NCI-H187 treated with DMSO at 0.1 percent for 48 hours (cell line): ENCODE results near the gene NPTN.
A peak's percentile ranks its signal among the peaks of the same experiment; 100 is the strongest.

ENCODE experiments used
- DNase-seq: peaks from one replicate; lab custom pipeline; 2025; lab: John Stamatoyannopoulos, UW

NPTN gene

DNA sequence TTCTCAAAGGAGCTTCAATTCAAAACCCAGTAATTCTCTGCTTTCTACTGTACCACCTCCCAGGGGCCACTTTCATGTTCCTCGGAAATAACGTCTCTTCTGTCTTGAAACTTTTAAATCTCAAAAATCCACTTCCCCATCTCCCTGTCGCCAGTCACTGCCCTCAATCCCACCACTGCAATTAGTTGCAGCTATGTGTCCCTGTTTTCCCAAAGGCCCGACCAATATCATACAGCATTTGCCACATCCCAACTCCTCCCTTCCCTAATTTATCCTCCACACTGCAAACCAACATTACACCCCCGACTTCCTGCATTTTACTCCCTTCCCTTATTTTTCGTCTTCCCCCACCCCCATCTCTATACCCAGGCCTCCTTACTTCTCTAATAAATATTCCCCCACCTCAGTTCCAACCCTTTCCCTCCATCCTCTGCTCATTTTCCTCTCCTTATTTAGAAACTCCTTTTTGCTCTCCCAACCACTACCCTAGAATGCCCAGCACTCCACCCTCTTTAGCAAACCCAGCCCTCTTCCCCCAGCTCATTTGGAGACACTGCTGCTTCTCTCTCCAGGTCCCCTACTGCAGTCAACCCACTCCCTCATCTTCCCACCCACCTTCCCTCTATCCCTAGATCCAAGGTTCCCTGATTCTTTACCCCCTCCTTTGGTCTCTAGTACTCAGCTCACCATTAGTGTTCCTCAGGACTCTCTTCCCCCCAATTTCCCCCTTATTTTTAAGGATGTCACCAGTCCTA lies 1.1 kb downstream of the NPTN start:
- DNase-seq: no peak

- DNase-seq: no peak
Measured at GRCh38 chr15:73630921-73631362, 2.2 kb downstream of the NPTN start.

- DNase-seq: no peak
Measured at GRCh38 chr15:73629798-73630429, 3.3 kb downstream of the NPTN start.

GRCh38 chr15:73628976-73629797 lies 4.0 kb downstream of the NPTN start:
- DNase-seq: no peak

DNA sequence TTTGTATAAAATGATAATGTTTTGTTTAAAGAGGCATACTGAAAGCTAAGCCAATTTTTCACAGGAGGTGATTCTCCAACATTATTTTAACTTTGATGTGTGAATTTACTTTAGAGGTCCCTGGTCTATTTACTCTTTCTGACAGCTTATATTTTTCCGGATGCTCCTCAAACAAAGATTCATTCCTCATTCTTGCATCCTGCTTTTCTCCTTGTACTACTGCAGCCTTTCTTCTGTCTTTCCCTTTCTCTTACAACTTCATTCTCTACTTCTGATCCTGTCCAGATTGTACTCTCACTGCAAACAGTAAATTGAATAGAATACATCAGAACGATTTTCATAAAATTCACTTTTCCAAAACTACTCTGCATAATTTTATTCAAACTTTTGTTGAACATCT lies 5.1 kb downstream of the NPTN start:
- no peak for DNase-seq

- DNase-seq: no peak
Measured at GRCh38 chr15:73626072-73626471, 7.1 kb downstream of the NPTN start.

- no peak for DNase-seq
Measured at GRCh38 chr15:73624530-73624929, 8.7 kb downstream of the NPTN start.

GRCh38 chr15:73621286-73621826 lies 11.8 kb downstream of the NPTN start:
- no peak for DNase-seq

DNA sequence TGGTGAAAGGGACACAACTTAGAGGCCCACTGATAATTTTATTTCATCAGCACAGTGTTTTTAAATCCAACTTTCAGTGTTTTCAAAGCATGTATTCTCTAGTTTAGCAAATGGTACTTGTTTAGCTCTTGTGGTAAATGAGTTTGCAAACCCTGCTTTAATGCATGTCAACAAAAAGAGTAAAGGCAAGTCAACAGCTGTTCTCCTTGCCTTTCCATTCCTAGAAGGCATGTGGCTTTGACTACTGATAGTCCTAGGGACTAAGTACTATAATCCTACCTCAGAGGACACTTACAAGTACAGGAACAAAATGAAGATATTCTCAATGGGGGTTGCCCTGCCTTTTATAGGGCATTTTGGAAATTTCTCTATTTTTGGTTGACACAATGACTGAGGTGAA lies 13.1 kb downstream of the NPTN start:
- no peak for DNase-seq

GRCh38 chr15:73617913-73618312 lies 15.3 kb downstream of the NPTN start:
- DNase-seq: no peak

- no peak for DNase-seq
Measured at GRCh38 chr15:73617301-73617831, 15.8 kb downstream of the NPTN start.

- no peak for DNase-seq
Measured at GRCh38 chr15:73608941-73609340, 24.2 kb downstream of the NPTN start.

- DNase-seq: no peak
Measured at GRCh38 chr15:73608475-73608874, 24.7 kb downstream of the NPTN start.

DNA sequence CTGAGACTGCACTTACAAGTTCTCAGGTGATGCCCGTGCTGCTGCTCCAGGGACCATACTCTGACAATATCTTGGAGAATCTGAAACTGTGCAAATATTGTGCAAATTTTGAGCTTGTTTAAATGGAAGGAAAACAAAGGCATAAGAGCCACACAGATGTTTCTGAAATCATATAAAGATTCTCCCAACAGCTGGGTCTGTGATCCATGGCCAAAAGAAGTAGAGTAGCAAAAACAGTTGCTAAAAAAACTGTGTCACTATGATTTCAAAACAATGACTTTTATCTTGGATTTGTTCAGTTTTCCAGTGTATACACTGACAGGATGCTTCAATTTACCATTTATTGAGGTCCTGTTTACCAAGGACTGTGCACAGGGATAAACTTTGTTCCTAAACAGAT lies 25.3 kb downstream of the NPTN start:
- no peak for DNase-seq

GRCh38 chr15:73607405-73607804 lies 25.8 kb downstream of the NPTN start:
- DNase-seq: no peak

DNA sequence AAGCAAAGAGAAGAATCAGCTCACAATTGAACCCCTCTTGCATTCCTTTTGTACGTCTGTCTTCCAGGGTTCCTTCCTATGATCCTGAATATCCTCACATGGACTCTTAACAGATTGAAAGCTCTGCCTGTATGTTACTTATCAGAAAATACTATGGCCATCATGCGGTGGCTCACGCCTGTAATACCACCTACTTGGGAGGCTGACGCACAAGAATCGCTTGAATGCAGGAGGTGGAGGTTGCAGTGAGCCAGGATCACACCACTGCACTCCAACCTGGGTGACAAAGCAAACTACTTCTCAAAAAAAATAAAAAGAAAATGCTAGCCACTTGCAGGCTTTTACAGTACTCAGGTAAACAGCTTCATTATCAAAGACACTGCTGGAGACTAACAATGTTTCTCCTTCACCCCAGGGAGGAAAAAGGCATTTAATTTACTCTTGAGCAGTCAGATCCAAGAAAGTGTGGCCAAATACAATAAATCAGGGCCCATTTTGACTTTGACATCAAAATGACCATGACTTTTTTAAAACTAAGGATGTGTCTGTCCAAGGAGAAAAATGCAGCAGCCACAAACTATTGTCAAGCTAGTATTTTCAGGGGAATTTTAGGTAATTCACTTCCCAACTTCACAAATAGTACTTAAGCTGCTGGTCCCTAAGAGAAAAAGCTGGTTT lies 27.3 kb downstream of the NPTN start:
- DNase-seq: peak; percentile 40

DNA sequence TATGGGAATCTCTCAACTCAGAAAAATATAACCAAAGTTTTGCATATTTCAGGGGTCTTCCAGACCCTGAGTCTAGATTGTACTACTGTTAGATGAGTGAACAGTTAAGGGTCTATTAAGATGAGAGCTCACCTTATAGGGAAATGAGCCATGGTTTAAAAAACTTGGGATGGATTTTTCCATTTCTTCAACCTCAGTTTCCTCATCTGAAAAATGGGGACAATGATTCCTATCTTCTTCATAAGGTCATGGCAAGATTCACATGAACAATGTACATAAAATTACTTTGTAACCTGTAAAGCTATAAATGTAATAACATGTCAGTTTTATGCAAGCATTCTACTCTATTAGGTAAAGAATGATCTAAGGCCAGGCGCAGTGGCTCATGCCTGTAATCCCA lies 28.7 kb downstream of the NPTN start:
- DNase-seq: no peak

GRCh38 chr15:73602992-73603391 lies 30.2 kb downstream of the NPTN start:
- DNase-seq: no peak

GRCh38 chr15:73602446-73602843 lies 30.7 kb downstream of the NPTN start:
- no peak for DNase-seq

GRCh38 chr15:73601451-73602445 lies 31.4 kb downstream of the NPTN start:
- DNase-seq: no peak
